Endothelial cell of umbilical vein (primary cell): ENCODE results near the gene RECQL5.

Experiments used
- CTCF ChIP-seq, 2 donors: IDR thresholded peaks; 1 replicate in 1 of 2; 2 replicates in 1 of 2; pipeline ENCODE4 v1.5.1; 2011; ENCODE audit warnings: low read length in 2 of 2, mild to moderate bottlenecking in 2 of 2, moderate library complexity in 2 of 2, control low read depth in 1 of 2, inconsistent platforms in 1 of 2, low read depth in 1 of 2; ENCODE audit not compliant: insufficient read depth in 1 of 2; ENCODE audit errors: extremely low read depth in 1 of 2
- EZH2 ChIP-seq: IDR thresholded peaks from 2 replicates; pipeline ENCODE4 v1.6.1; 2012; ENCODE audit warnings: borderline replicate concordance, low read depth, mild to moderate bottlenecking, moderate library complexity, low read length, inconsistent platforms; ENCODE audit not compliant: severe bottlenecking
- JUN ChIP-seq: IDR thresholded peaks from 2 replicates; pipeline ENCODE4 v1.6.1; 2011; ENCODE audit warnings: borderline replicate concordance, low read depth; ENCODE audit not compliant: insufficient read length, insufficient read depth
- MAX ChIP-seq: IDR thresholded peaks from 2 replicates; pipeline ENCODE4 v1.6.1; 2011; ENCODE audit not compliant: insufficient read depth, insufficient read length
- MYC ChIP-seq: IDR thresholded peaks from one replicate; pipeline ENCODE4 v1.6.1; 2011; ENCODE audit warnings: mild to moderate bottlenecking, low read depth, low read length
- POLR2A ChIP-seq: IDR thresholded peaks from 2 replicates; pipeline ENCODE4 v1.6.1; 2012; ENCODE audit warnings: low read depth, mild to moderate bottlenecking, control low read depth, low read length
- POLR2AphosphoS5 ChIP-seq: IDR thresholded peaks from 2 replicates; pipeline ENCODE4 v1.6.1; 2012; ENCODE audit warnings: low read depth, mild to moderate bottlenecking, control low read depth, low read length, moderate library complexity; ENCODE audit not compliant: insufficient read depth

GRCh38 chr17:75652934-75653549, 13.9 kb downstream of the RECQL5 start:
- TF ChIP-seq CTCF (IDR thresholded peaks at IDR 0.05; ENCODE audit: extremely low read depth in 1 of 2, insufficient read depth in 1 of 2, low read depth in 1 of 2, low read length in 2 of 2) (peak; percentile 77 to 86), POLR2A (no peak), JUN (no peak), EZH2 (no peak), MAX (no peak), POLR2AphosphoS5 (no peak), MYC (no peak)
